Measurements from ENCODE around the gene CPNE2.

- no peak for TF ChIP-seq POLR2A (IDR thresholded peaks at IDR 0.05)
- TF ChIP-seq CTCF (IDR thresholded peaks at IDR 0.05), result no peak
Observed at GRCh38 chr16:57089406-57089805, 3.0 kb upstream of the CPNE2 start.
